Smooth muscle cell of the umbilical artery (primary cell): ENCODE data around the gene NDUFB10. TPM values are rescaled to one million over a fixed set of nuclear protein-coding genes. Genes with fewer than 3 reads are reported as not detected.

Source experiments
- total RNA-seq: library from RNA; depleted of rRNA; stranded (reverse); fragments of >200 nt; gene quantifications from 2 replicates; pipeline ENCODE4 v1.2.3, GENCODE V29; 2014

Gene NDUFB10
- total RNA-seq: 91.1 and 110 TPM in 2 replicates

GRCh38 chr16:1959269-1960039, at the start of gene NDUFB10:
Gene NDUFB10 (plus strand): TSS chr16:1959538. CDS start chr16:1959625, 87 bp downstream.

DNA sequence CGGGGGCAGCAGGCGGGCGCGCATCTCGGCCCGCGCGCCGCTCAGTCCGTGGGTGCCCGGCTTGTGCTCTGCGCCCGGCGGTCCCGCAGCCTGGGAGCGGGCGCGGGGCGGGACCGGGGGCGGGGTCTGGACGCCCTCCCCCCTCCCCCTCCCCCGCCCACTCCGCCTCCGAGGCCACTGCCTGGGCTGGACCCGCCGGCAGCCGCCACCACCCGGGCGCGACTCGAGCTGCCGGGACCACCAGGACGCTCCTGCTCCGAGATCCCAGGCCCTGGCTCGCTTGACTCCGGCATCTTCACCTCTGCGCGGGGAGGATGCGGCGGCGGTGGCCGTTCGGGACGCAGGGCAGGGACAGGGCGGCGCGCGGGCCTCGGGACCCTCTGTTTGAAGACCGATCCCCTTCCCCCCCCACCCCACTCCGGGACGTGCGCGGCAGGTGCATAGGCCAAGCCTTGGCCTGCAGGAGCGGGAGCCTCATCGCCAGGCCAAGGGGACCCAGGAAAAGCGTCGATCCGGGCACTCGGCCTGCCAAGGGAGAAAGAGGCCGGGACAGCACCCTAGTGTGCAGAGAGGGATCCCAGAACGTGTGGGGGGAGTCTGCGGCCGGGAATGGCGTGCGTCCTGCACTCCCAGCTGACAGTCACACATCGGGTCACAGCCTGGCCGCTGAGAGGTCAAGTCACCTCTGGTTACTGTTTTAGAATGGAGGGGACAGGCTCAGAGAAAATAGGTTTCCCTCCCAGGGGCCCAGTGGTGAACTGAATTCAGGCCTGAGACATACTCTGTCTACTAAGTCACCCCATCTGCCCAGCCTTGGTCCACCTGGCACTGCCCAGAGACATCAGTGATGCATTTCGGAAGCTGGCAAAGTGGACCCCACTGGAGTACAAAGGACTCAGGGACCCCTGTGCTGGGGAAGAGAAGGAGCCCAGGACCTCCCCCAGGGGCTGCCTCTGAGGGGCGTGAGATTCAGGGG, 40.7 kb upstream of the NDUFB10 start, which contains the start of gene HS3ST6:
Gene HS3ST6 (minus strand): TSS at position 65 of the 976 bp plus-strand sequence. CDS start 92 bp downstream, outside the sequence.

GRCh38 chr16:1942810-1943726, 16.3 kb upstream of the NDUFB10 start, which contains the start of gene MSRB1:
Gene MSRB1 (minus strand): TSS chr16:1943199. CDS start chr16:1943156, 43 bp downstream.

GRCh38 chr16:1964506-1965395, 5.4 kb downstream of the NDUFB10 start, which contains the start of gene RPS2:
Gene RPS2 (minus strand): TSS chr16:1964826. CDS start chr16:1964625, 201 bp downstream.

GRCh38 chr16:1966460-1966859, 7.1 kb downstream of the NDUFB10 start, which contains the start of gene RNF151:
Gene RNF151 (plus strand): TSS chr16:1966856. CDS start chr16:1966882, 26 bp downstream.

DNA sequence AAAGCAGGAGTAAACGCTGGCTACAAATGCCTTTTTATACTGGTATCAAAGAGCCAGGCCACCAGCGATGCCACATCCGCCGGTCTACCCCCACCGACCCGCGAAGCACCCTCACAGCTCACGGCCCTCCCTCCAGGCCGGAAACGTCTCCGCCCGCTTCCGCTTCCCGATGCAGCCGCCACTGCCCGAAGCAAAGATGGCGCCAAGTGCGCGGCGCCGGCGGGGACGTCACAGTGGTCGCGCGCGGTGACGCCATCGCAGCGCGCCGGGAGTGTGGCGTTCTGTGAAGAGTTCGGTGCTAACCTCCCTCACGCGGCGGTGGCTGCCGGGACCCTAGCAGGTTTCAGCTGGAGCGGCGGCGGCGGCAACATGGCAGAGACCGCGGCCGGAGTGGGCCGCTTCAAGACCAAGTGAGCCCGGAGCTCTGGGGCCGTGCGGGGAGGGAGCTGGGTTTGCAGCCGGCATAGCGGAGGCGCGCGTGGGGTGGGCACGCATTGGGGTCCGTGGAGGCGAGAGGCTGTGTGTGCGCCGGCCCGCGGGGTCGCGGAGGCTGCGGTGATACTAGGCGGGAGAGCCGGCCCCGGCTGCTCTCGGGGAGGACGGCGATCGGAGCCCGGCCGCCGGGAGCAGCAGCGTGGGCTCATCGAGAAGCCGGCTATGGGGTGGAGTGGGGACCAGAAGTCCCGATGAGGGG, 12.6 kb downstream of the NDUFB10 start, which contains the start of gene TBL3:
Gene TBL3 (plus strand): TSS at position 258 of the 694 bp plus-strand sequence. CDS start 112 bp downstream, at position 370.

GRCh38 chr16:1981398-1981836, 22.1 kb downstream of the NDUFB10 start, which contains the start of gene NOXO1:
Gene NOXO1 (minus strand): TSS chr16:1981469. CDS start chr16:1981179, 290 bp downstream.

GRCh38 chr16:1983544-1984346, 24.4 kb downstream of the NDUFB10 start, which contains the start of gene GFER:
Gene GFER (plus strand): TSS chr16:1984193. CDS start chr16:1984219, 26 bp downstream.

DNA sequence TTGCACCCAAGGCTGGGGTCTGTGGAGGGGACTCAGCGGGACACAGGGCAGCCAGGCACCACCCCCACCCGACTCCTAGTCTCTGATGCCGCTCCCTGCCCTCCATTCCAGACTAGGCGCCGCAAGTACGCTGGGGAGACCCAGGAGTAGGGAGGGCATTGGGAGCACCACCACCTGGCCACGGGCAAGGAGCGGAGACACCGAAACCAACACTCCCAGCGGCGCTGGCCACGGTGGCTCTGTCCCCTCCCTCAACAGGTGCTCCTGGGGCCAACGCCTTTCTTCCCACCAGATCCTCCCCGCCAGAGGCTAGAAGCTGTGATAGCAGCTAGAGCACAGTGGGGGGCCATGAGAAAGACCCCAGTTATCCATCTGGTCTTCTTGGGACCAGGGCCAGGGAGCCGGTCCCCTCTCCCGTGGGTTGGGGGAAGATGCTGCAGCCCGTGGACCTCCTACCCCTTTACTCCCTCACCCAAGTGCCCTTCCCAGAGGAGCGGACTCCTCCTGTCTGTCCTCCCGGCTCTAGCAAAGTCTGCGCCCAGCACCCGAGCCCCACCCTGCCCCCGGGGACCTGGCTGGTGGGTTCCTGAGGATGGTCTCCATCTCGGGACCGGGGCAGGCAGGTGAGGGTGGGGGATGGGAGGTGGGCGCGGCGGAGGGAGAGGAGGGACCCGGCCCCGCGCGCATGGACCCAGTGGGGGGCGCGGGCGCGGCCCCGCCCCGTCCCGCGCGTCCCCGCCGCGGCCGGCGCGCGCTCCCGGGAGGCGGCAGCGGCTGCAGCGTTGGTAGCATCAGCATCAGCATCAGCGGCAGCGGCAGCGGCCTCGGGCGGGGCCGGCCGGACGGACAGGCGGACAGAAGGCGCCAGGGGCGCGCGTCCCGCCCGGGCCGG, 30.1 kb downstream of the NDUFB10 start, which contains the start of gene SYNGR3:
Gene SYNGR3 (plus strand): TSS at position 762 of the 892 bp plus-strand sequence. CDS start 133 bp downstream, outside the sequence.

GRCh38 chr16:2009791-2010510, 50.6 kb downstream of the NDUFB10 start, which contains the start of gene ZNF598:
Gene ZNF598 (minus strand): TSS chr16:2009821.

Other genes starting within 250 kb of the NDUFB10 start
- 54.8 and 102 TPM in 2 replicates for gene NME3, start 188.0 kb upstream of the NDUFB10 start, total RNA-seq
- gene EME2, start 186.7 kb upstream of the NDUFB10 start, total RNA-seq: 17.2 and 20.9 TPM in 2 replicates
- 57.5 and 73.0 TPM in 2 replicates for gene MRPS34, start 186.4 kb upstream of the NDUFB10 start, total RNA-seq
- gene SPSB3, start 177.0 kb upstream of the NDUFB10 start, total RNA-seq: 24.1 and 30.9 TPM in 2 replicates
- 52.0 and 60.9 TPM in 2 replicates for gene NUBP2, start 176.6 kb upstream of the NDUFB10 start, total RNA-seq
- not detected in 2 replicates for gene IGFALS, start 165.8 kb upstream of the NDUFB10 start, total RNA-seq
- 54.9 and 57.3 TPM in 2 replicates for gene HAGH, start 132.7 kb upstream of the NDUFB10 start, total RNA-seq
- 57.6 and 61.4 TPM in 2 replicates for gene FAHD1, start 132.3 kb upstream of the NDUFB10 start, total RNA-seq
- gene MEIOB, start 87.4 kb upstream of the NDUFB10 start, total RNA-seq: not detected in 2 replicates
- not detected in 2 replicates for gene HS3ST6, start 41.1 kb upstream of the NDUFB10 start, total RNA-seq
- 4.1 and 6.2 TPM in 2 replicates for gene MSRB1, start 16.3 kb upstream of the NDUFB10 start, total RNA-seq
- not detected in 2 replicates for gene RPL3L, start 4.8 kb upstream of the NDUFB10 start, total RNA-seq
- gene RPS2, start 5.3 kb downstream of the NDUFB10 start, total RNA-seq: 1,386 and 1,428 TPM in 2 replicates
- gene RNF151, start 7.3 kb downstream of the NDUFB10 start, total RNA-seq: not detected in 2 replicates
- 26.4 and 59.3 TPM in 2 replicates for gene TBL3, start 12.5 kb downstream of the NDUFB10 start, total RNA-seq
- gene NOXO1, start 21.9 kb downstream of the NDUFB10 start, total RNA-seq: under 0.01 and 0.28 TPM in 2 replicates
- 11.1 and 14.3 TPM in 2 replicates for gene GFER, start 24.7 kb downstream of the NDUFB10 start, total RNA-seq
- gene SYNGR3, start 30.4 kb downstream of the NDUFB10 start, total RNA-seq: 3.6 and 7.3 TPM in 2 replicates
- gene ZNF598, start 50.3 kb downstream of the NDUFB10 start, total RNA-seq: 13.1 and 29.6 TPM in 2 replicates
- 0.30 and 0.65 TPM in 2 replicates for gene NPW, start 60.2 kb downstream of the NDUFB10 start, total RNA-seq
- gene NHERF2, start 67.4 kb downstream of the NDUFB10 start, total RNA-seq: 19.0 and 24.5 TPM in 2 replicates
- gene NTHL1, start 88.3 kb downstream of the NDUFB10 start, total RNA-seq: 15.3 and 25.2 TPM in 2 replicates
- 60.9 and 71.0 TPM in 2 replicates for gene TSC2, start 88.4 kb downstream of the NDUFB10 start, total RNA-seq
- gene PKD1, start 176.4 kb downstream of the NDUFB10 start, total RNA-seq: 188 and 249 TPM in 2 replicates
- 2.3 and 3.0 TPM in 2 replicates for gene RAB26, start 189.1 kb downstream of the NDUFB10 start, total RNA-seq
- 51.4 and 89.8 TPM in 2 replicates for gene TRAF7, start 196.2 kb downstream of the NDUFB10 start, total RNA-seq
- 0.30 and 0.92 TPM in 2 replicates for gene CASKIN1, start 237.1 kb downstream of the NDUFB10 start, total RNA-seq
- 19.6 and 25.8 TPM in 2 replicates for gene MLST8, start 245.9 kb downstream of the NDUFB10 start, total RNA-seq